ENCODE data around the gene TEX51.

DNA sequence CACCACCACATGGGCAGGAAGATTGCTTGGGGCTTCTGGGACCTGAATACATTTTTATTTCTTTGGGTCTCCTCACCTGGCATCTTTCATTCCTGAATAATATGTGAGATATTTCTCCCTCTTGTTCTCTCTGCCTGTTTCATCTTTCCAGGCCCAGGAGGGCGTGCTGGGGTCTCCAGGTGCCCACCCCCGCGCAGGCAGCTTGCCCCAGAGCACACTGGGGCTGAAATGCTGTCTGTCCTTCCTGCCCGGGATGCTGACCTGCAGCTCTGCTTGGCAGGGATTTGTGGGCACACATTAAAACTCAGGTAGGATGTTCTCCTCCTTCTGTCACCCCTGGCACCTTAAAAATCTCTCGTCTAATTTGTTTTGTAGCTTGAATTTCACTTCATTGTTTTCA, 39.7 kb upstream of the TEX51 start:
- no peak for TF ChIP-seq ZNF274 (IDR thresholded peaks at IDR 0.05; ENCODE audit: low read depth, low read length)
- no peak for TF ChIP-seq YY1 (IDR thresholded peaks at IDR 0.05; ENCODE audit: insufficient read depth, insufficient read length)

Data from NT2/D1 (cell line).